PC-3 (cell line): ENCODE results near the gene TRMT10B. TPM values are rescaled to one million over a fixed set of nuclear protein-coding genes. Genes with fewer than 3 reads are reported as not detected.

Experiments
- ATAC-seq: fragments of 200-7000 bp; cut with Tn5 transposase; 2 replicates; pipeline ENCODE4 v1.9.1; 2020; ENCODE audit warnings: mild to moderate bottlenecking, moderate library complexity
- Bru-seq: library from RNA; stranded (reverse); fragments of 400-500 nt; gene quantifications from one replicate; lab custom pipeline; 2021; lab: Mats Ljungman, UMichigan
- BruChase-seq, 2 experiments: library from RNA; stranded (reverse); fragments of 400-500 nt; gene quantifications; one replicate each; lab custom pipeline; 2021; lab: Mats Ljungman, UMichigan
- BruUV-seq: library from RNA; stranded (reverse); fragments of 400-500 nt; replicated peaks from 2 replicates; lab custom pipeline; 2021; lab: Mats Ljungman, UMichigan
- CTCF ChIA-PET: fragments of 300-600 bp; sonication (Branson Sonifier 250); formaldehyde crosslinking; loops from one replicate; lab custom pipeline; 2022; ENCODE audit warnings: antibody characterized with exemption; lab: Charles Lee
- POLR2A ChIA-PET: fragments of 300-600 bp; sonication (Branson Sonifier 250); formaldehyde crosslinking; loops from one replicate; lab custom pipeline; 2022; ENCODE audit warnings: antibody characterized with exemption; ENCODE audit not compliant: unreplicated experiment; lab: Charles Lee
- DNase-seq: peaks from one replicate; pipeline ENCODE4 v3.0.0-alpha.2; 2015
- H2AFZ ChIP-seq: fragments of 300-600 bp; sonication (generic); 2 replicates; pipeline ENCODE4 v1.6.0; 2016; ENCODE audit warnings: antibody characterized with exemption, low read length
- H3F3A ChIP-seq: fragments of 300-600 bp; sonication (generic); one replicate; pipeline ENCODE4 v1.6.0; 2017; ENCODE audit warnings: antibody characterized with exemption, low read length, control low read depth, mild to moderate bottlenecking; ENCODE audit not compliant: unreplicated experiment
- H3K27ac ChIP-seq: fragments of 300-600 bp; sonication (generic); 2 replicates; pipeline ENCODE4 v1.5.1; 2016; ENCODE audit warnings: mild to moderate bottlenecking, low read length
- H3K27me3 ChIP-seq: fragments of 300-600 bp; sonication (generic); 2 replicates; pipeline ENCODE4 v1.6.1; 2016; ENCODE audit warnings: low read length, mixed read lengths
- H3K36me3 ChIP-seq: fragments of 300-600 bp; sonication (generic); 2 replicates; pipeline ENCODE4 v1.6.1; 2016; ENCODE audit warnings: low read depth, mixed run types, low read length, mixed read lengths
- H3K4me1 ChIP-seq: fragments of 300-600 bp; sonication (generic); 2 replicates; pipeline ENCODE4 v1.5.1; 2016; ENCODE audit warnings: low read length; ENCODE audit not compliant: insufficient read depth
- H3K4me2 ChIP-seq: fragments of 300-600 bp; sonication (generic); 2 replicates; pipeline ENCODE4 v1.6.0; 2016; ENCODE audit warnings: low read length
- H3K4me3 ChIP-seq: fragments of 300-600 bp; sonication (generic); 2 replicates; pipeline ENCODE4 v1.5.1; 2016; ENCODE audit warnings: mild to moderate bottlenecking, low read length, mixed read lengths
- H3K79me2 ChIP-seq: fragments of 300-600 bp; sonication (generic); 2 replicates; pipeline ENCODE4 v1.6.1; 2017; ENCODE audit warnings: low read length, mixed read lengths
- H3K9ac ChIP-seq: fragments of 300-600 bp; sonication (generic); 2 replicates; pipeline ENCODE4 v1.6.0; 2016; ENCODE audit warnings: mild to moderate bottlenecking, low read length
- H3K9me2 ChIP-seq: fragments of 300-600 bp; sonication (generic); replicated peaks from 2 replicates; pipeline ENCODE4 v1.6.1; 2016; ENCODE audit warnings: mixed run types, low read length, mixed read lengths
- H3K9me3 ChIP-seq: fragments of 300-600 bp; sonication (generic); 2 replicates; pipeline ENCODE4 v1.6.1; 2016; ENCODE audit warnings: low read length, mixed read lengths
- H4K20me1 ChIP-seq: fragments of 300-600 bp; sonication (generic); 2 replicates; pipeline ENCODE4 v1.6.1; 2016; ENCODE audit warnings: low read length, mixed read lengths
- CTCF ChIP-seq: fragments of 300-600 bp; sonication (generic); conservative IDR thresholded peaks from 2 replicates; pipeline ENCODE4 v1.5.1; 2017; ENCODE audit warnings: antibody characterized with exemption, low read depth, mild to moderate bottlenecking, low read length
- EZH2 ChIP-seq: fragments of 300-600 bp; sonication (generic); IDR thresholded peaks from one replicate; pipeline ENCODE4 v1.6.1; 2017; ENCODE audit warnings: antibody characterized with exemption, mild to moderate bottlenecking, low read length; ENCODE audit not compliant: unreplicated experiment
- EZH2phosphoT487 ChIP-seq: fragments of 300-600 bp; sonication (generic); IDR thresholded peaks from 2 replicates; pipeline ENCODE4 v1.6.1; 2018; ENCODE audit warnings: mild to moderate bottlenecking, antibody characterized with exemption, low read length, borderline replicate concordance
- intact Hi-C: fragments of 100-400 bp; cut with micrococcal nuclease; formaldehyde crosslinking; loops from 2 replicates; pipeline ENCODE4 v1.9.0; 2023
- long read RNA-seq: library from polyadenylated mRNA; unstranded; transcript quantifications from one replicate; pipeline ENCODE4 v2.0.0, GENCODE V29; 2021; ENCODE audit not compliant: unreplicated experiment
- total RNA-seq: library from RNA; depleted of rRNA; stranded (reverse); fragments of >200 nt; gene quantifications from 2 replicates; pipeline ENCODE4 v1.2.3, GENCODE V29; 2014; rRNA removed

Gene TRMT10B
- total RNA-seq (1.1 and 3.4 TPM in 2 replicates), Bru-seq, nascent RNA (percentile 62 among the genes with signal in this experiment), BruChase-seq, experiment 1, labeled RNA remaining after a 6-hour chase (percentile 56 among the genes with signal in this experiment), BruChase-seq, experiment 2, labeled RNA remaining after a 2-hour chase (percentile 62 among the genes with signal in this experiment)
- long read RNA-seq, transcript TRMT10B-201 (9 exons, 2,281 nt) = major isoform, 5 of 101 reads
- long read RNA-seq, partial matches to known transcripts = 5 of 101 reads
- long read RNA-seq, other reads (novel, unspliced or antisense) = 88 of 101 reads

GRCh38 chr9:37753489-37754190 lies at the start of gene TRMT10B:
TSS of gene TRMT10B (plus strand) at chr9:37753805. CDS start at chr9:37761932, 8,127 bp downstream.
- ATAC-seq = peak; percentile 92
- intact Hi-C loops = no loop called here
- no peaks in the 10 kb centered on the region for H3K27me3 ChIP-seq
- TSS peak; percentile 86 for BruUV-seq
- no peaks in the 10 kb centered on the region for H3K36me3 ChIP-seq
- H3K27ac ChIP-seq = 0 out of 2 replicates have a peak within 1 kb of the TSS, but pooled peaks have one; percentile 32
- 0 out of 2 replicates have a peak, but pooled peaks cover 5% of the 10 kb centered on the region for H3K4me1 ChIP-seq
- H3K4me2 ChIP-seq = peak within 1 kb of the TSS; percentile 91
- peak within 1 kb of the TSS; percentile 85 for H3K4me3 ChIP-seq
- H3K9me2 ChIP-seq = no peaks in the 10 kb centered on the region
- CTCF ChIA-PET = no interaction called here
- peak within 1 kb of the TSS; percentile 91 for H2AFZ ChIP-seq
- POLR2A ChIA-PET = no interaction called here
- 0 out of 2 replicates have a peak, but pooled peaks cover 4% of the 10 kb centered on the region for H3K79me2 ChIP-seq
- H3F3A ChIP-seq = no peaks in the 10 kb centered on the region
- no peaks in the 10 kb centered on the region for H3K9me3 ChIP-seq
- no peaks in the 10 kb centered on the region for H4K20me1 ChIP-seq
- TF ChIP-seq CTCF = no peak
- TF ChIP-seq EZH2phosphoT487 = no peak
- no peak for TF ChIP-seq EZH2
- H3K9ac ChIP-seq = peak within 1 kb of the TSS; percentile 85
- DNase-seq = peak; percentile 61

GRCh38 chr9:37705787-37706186 lies 47.8 kb upstream of the TRMT10B start:
- intact Hi-C loops = no loop called here
- no TSS peak for BruUV-seq

More at GRCh38 chr9:37705787-37706186, 47.8 kb upstream of the TRMT10B start:
- Histone ChIP-seq H3K4me3 (no peak overlapping the region), H3F3A (no peaks in the 10 kb centered on the region), H3K9me2 (no peaks in the 10 kb centered on the region), H3K4me2 (no peak overlapping the region), H3K79me2 (no peaks in the 10 kb centered on the region), H2AFZ (no peak overlapping the region), H3K27me3 (peaks cover 28% of the 10 kb centered on the region), H3K4me1 (no peaks in the 10 kb centered on the region), H3K27ac (no peak overlapping the region), H3K9me3 (no peaks in the 10 kb centered on the region), H3K36me3 (no peaks in the 10 kb centered on the region), H4K20me1 (no peaks in the 10 kb centered on the region), H3K9ac (no peak overlapping the region)
- DNase-seq = no peak
- TF ChIP-seq CTCF (no peak), EZH2 (no peak), EZH2phosphoT487 (no peak)
- ATAC-seq = no peak
- POLR2A ChIA-PET = no interaction called here
- CTCF ChIA-PET = interaction anchor here (0.6 kb wide), 1 partner anchor 38 kb away, joined by 3 read pairs; no protein-coding TSS in a partner anchor
